GM18498 (cell line): ENCODE results near the gene KCTD5.
"Not testable (repeated sequence)": the region's sequence is repeated elsewhere in the genome, so short reads cannot be mapped to it uniquely, and the experiment has no call there.

ENCODE experiments used
- ATAC-seq: cut with Tn5 transposase; IDR thresholded peaks from one replicate; pipeline ENCODE4 v1.9.1; 2021; ENCODE audit warnings: mild to moderate bottlenecking, moderate library complexity; ENCODE audit not compliant: unreplicated experiment

Gene KCTD5, protein sequence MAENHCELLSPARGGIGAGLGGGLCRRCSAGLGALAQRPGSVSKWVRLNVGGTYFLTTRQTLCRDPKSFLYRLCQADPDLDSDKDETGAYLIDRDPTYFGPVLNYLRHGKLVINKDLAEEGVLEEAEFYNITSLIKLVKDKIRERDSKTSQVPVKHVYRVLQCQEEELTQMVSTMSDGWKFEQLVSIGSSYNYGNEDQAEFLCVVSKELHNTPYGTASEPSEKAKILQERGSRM

DNA sequence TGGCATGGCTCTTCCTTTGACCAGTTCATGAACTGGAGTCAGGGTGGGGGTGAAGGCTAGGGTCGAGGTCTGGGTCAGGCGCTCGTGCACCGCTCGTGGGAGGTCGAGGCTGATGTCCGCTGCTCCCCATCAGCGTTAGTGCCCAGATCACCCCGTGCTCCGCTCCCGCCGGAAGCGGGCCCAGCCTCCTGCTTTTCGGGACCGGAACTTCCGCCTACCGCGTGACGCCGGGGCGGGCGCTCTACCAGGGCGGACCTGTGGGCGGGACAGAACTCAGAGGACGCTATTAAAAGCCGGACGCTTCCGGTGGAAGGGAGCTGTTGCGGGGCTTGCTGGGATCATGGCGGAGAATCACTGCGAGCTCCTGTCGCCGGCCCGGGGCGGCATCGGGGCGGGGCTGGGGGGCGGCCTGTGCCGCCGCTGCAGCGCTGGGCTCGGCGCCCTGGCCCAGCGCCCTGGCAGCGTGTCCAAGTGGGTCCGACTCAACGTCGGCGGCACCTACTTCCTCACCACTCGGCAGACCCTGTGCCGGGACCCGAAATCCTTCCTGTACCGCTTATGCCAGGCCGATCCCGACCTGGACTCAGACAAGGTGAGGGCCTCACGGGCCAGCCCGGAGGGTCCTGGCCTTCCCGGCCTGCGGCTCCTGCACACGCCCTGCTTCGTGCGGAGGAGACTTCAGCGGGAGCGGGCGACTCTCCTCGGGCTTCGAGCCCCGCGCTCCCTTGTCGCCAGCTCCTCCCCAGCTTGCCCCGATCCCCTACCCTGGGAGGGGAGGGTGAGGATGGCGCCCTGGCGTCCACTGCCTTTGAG lies at the start of gene KCTD5:
Gene KCTD5, plus strand, starts transcription at position 315 of the 813 bp plus-strand sequence. Its CDS starts 26 bp downstream, at position 341.
- peak; percentile 71 for ATAC-seq

DNA sequence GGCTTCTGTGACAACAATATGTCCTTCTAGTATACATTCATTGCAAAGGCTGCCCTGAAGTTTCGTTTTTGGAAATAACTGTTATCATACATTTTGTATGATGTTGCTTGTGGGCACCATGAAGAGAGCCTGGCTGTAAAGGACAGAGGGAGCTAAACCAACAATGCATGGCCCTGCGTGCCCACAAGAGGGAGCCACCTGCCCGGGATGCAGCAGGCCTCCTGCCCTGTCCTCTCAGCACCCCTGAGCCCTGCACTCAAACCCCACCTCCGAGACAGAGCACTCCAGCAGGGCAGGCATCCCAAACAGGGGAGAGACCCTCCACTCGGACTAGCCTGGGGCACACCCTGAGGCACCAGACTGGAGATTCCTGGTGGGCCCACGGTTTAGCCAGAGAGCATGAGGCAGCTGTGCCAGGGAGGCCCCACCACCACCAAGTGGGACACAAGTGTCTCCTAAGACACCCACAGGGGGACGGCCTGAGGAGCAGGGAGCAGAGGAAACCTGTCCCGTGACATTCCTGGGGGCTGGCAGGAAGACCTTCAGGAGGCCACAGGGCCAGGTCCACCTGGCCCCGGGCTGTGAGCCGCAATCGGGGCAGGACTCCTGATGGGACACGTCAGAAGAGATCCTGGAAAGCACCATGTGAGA lies 43.1 kb upstream of the KCTD5 start:
- not testable (repeated sequence) for ATAC-seq

DNA sequence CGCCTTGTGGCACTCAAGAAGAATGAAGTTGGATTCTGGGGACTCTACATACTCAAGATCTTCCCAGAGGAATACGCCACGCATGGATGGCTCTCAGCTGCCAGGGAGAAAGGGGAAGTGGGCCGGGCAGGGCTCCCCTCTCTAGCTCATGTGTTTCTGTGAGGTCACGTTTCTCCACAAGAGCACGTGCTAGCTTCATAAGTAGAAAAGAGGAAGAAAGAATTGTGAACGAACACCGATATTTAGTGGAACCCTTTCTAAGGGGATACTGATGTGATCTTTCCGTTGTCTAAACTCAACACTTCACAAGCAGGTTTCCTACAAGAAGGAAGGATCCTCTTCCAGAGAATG lies 42.6 kb upstream of the KCTD5 start:
- ATAC-seq: not testable (repeated sequence)

DNA sequence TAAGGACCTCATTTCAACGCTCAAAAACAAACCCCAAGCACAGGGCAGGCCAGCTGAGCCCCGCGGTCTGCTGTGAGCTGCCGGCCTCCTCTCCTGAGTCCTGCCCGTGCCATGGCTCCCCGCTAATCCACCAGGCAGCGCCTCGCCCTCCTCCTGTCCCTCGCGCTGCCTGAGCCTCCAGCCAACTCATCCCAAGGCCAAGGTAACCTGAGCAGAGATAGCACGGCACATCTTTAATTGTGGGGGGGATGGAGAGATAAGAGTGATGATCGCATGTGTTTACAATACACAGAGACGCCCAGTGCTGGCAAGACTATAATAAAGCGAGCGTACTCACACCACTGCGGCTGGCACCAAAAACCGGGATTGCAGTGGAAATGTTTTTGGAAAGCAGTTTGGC lies 39.8 kb upstream of the KCTD5 start:
- ATAC-seq: not testable (repeated sequence)

DNA sequence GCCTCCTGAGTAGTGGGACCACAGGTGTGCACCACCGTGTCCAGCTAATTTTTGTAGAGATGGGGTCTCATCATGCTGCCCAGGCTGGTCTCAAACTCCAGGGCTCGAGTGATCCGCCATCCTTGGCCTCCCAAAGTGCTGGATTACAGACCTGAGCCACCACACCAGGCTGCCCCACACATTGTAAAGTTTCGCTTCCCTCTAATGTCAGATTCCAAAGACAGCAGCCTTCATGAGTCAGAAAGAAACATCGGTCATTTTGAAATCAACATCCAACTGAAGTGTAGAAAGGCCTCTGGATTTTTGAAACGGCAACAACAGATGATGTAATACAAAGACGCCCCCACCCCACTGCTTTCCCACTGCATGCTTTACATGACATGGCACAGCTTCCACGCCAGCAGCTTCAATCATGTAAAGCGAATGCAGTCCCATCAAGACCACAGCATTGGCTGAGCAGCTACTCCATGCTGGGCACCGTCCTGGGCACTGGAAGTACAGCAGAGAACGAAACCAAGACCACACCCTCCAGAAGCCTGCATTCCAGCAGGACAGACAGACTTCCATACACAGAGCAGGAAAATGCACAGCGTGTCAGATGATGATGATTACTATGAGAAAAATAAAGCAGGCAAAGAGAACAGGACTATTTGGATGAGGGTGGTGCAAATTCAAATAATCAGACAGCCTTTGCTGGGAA lies 37.4 kb upstream of the KCTD5 start:
- not testable (repeated sequence) for ATAC-seq

DNA sequence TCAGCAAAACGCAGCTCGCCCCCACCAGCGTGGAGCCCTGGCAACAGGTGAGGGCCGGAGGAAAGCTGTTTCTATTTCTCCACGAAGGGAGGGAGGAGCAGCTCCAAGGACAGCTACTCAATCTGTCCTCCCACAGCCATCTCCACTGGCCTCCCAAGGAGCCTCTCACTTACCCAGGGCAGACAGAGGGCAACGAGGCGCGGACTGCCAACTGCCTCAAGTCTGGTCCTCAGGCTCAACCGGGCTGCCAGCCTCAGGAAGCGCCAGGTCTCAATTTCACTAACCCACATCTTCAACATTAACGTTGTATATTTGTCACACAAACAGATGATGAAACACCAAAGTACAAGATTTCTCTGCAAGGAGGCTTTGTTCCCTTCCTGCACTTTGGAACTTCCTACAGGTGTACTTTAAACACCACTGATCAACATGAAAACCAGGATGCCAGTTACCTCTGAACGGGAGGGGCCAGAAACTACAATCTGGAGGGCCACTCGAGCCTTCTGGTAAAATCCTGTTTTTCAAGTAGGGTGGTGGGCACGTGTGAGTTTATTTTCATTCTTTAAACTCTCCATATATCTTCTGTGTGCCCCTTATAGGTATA lies 31.0 kb upstream of the KCTD5 start:
- ATAC-seq: not testable (repeated sequence)

DNA sequence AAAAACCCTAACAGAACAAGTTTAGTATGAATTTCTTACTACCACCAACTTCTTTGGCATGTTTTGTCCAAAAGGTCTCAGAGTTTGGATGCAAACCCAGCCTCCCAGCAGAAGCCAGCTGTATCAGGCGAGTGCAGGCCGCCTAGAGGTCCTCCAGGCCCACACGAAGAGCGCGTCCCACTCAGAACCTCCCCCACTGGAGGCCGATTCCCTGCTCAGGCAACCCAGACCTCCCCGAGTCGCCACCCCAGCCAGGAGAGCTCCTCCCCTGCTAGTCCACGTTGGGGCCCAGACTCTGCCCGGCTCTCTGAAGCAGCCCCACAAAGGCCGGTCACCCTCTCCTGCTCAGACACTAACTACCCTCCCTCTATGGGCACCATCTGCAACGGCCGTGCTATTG lies 28.4 kb upstream of the KCTD5 start:
- not testable (repeated sequence) for ATAC-seq

DNA sequence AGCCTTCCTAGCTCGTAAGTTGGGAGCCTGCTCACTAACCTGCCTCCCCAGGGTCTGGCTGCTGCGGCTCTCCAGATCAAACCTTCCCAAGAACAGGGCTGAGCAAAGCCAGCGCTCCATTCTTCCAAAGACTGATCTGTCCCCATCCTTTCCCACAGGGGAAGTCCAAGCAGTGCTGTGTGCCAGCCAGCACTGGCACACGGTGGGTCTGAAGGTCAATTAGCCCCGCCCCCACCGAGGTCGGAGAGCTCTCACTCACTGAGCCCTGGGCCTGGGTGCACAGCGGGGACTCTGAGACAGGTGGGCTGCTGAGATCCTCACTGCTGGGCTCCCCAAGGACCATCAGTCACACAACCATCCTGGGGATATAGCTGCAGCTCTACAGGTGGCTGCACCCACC lies 27.4 kb upstream of the KCTD5 start:
- ATAC-seq: not testable (repeated sequence)

DNA sequence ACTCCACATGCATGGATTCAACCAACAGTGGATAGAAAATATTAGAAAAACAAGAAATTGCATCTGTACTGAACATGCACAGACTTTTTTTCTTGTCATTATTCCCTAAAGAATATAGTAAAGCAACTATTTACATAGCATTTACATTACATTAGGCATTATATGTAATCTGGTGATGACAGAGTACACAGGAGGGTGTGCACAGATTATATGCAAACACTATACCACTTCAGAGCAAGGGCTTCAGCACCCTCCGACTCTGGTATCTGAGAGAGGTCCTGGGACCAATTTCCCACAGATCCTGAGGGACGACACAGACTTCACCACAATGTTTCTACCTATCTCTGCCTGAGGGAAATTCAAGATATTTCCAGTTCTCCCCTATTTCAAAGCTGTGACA lies 25.3 kb upstream of the KCTD5 start:
- ATAC-seq: no peak

DNA sequence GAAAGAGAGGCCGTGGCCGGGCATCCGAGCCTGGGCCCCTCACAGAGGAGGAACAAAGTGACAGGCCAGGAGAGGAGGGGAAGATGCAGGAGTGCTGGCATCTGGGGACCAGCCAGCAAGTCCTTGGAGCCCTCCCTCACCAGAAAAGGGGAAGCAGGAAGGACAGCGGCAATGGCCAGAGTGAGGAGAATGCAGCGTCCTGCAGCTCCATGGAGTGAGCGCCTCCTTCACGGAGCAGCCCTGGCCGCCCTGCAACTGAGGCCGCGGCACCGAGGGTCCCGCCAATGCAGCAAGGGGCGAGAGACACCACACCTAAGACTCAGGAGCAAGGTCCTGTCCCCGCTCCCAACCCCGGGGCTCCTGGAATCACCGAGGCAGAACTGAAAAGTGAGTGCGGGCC lies 24.5 kb upstream of the KCTD5 start:
- ATAC-seq: not testable (repeated sequence)

DNA sequence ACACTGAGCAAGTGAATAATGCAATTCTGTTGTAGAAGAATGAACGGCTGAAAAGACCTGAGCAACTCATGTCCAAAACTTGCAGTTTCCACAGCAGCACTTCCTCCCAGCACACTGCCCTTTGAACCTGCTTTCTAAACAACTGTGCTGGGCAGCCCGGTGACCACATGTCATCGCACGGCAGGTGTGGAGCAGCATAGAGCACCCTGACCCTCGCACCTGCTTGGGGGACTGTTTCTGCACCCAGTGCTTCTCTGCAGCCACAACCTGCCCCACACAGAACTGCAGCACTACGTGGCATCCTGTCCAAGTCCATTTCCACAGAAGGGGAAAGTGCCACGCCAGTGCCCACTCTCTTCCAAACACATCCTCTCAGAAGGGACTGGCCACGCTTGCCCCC lies 22.8 kb upstream of the KCTD5 start:
- ATAC-seq: not testable (repeated sequence)

DNA sequence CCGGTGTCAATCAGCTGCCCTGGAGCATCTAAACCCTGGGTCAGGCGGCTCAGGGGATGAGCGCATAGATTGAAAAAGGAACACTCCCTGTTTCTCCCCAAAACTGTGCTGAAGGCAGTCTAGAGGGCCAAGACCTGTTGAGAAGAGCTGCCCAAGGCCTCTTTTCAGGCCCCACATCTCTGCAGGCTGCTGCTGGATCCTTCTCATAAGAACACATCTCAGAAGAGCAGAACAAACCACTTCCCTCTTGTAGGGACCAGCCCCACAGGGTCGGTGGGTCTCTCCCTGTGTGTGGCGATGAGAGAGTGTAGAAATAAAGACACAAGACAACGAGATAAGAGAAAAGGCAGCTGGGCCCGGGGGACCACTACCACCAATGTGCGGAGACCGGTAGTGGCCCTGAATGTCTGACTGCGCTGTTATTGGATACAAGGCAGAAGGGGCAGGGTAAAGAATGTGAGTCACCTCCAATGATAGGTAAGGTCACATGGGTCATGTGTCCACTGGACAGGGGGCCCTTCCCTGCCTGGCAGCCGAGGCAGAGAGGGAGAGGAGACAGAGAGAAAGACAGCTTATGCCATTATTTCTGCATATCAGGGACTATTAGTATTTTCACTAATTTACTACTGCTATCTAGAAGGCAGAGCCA lies 22.2 kb upstream of the KCTD5 start:
- not testable (repeated sequence) for ATAC-seq

DNA sequence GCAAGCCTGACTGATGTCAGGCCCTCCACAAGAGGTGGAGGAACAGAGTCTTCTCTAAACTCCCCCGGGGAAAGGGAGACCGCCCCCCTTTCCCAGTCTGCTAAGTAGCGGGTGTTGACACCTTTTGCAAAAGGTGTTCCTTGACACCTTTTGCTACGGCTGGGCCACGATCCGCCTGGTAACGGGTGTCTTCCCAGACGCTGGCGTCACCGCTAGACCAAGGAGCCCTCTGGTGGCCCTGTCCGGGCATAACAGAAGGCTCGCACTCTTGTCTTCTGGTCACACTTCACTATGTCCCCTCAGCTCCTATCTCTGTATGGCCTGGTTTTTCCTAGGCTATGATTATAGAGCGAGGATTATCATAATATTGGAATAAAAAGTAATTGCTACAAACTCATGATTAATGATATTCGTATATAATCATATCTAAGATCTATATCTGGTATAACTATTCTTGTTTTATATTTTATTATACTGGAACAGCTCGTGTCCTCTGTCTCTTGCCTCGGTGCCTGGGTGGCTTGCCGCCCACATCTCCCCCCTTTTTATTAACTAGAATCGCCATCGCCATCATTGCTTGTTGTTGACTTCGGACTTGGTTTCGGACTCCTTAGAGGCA lies 21.5 kb upstream of the KCTD5 start:
- ATAC-seq: not testable (repeated sequence)

DNA sequence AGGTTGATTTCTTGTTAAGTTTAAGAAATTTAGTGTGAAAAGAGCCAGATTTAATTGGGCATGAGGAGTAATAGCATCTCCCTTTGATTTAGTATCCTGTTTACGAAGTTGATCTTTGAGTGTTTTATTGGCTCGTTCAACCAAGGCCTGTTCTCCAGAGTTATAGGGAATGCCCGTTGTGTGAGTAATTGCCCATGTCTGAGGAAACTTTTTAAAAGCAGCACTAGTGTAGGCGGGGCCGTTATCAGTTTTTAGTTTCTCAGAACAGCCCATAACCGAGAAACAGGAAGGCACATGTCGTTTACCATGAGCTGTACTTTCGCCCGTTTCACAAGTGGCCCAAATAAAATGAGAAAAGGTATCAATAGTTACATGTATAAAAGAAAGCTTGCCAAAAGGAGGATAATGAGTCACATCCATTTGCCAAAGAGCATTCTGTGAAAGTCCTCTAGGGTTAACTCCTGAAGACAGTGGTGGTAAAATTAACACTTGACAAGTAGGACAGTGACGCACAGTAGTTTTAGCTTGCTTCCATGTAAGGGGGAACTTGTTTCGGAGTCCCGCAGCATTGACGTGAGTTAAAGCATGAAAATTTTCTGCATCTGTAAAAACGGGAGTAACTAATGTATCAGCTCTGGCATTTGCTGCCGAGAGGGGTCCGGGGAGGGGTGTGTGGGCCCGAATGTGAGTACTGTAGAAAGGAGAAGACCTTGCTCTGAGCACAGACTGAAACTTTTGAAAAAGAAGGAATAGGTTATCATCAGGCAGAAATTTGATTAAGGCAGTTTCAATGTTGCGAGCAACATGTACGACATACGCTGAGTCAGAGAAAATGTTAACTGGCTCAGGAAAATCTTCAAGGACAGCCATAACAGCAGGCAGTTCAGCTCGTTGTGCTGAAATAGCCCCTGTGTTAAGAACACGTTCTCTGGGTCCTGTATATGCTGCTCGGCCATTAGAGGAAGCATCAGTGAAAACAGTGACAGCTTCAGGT lies 18.5 kb upstream of the KCTD5 start:
- ATAC-seq: no peak

DNA sequence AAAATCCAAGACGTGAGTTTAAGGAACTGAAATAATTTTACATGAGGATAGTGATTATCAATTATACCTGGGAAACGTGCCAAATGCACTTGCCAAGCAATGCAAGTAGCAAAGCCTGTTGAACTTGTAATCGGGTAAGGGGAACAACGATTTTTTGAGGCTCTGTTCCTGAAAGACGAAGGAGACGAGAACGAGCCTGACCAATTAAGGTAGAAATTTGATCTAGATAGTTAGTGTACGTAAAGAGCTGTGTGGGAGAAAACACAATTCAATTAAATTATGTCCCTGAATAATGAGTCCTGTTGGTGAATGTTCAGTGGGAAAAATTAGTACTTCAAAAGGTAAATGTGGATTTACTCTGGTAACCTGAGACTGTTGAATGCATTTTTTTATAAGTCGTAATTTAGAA lies 17.7 kb upstream of the KCTD5 start:
- ATAC-seq: no peak

DNA sequence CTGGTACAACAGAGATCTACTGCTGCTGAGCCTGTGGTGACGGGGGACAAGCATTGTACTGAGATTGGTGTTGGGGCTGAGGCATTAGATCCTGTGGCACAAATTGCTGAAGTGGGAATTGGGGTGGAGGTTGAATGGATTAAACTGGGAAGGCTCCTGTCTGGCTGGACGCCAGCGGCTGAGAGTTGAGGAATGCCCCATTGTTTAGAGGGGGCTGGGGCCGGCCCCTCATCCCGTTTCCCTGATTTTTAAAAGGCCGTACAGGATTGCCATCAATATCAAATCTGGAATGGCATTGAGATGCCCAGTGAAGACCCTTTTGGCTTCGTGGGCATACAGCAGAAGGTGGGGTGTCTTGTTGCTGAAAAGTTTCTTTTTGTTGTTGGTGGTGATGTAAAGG lies 15.7 kb upstream of the KCTD5 start:
- ATAC-seq: not testable (repeated sequence)

DNA sequence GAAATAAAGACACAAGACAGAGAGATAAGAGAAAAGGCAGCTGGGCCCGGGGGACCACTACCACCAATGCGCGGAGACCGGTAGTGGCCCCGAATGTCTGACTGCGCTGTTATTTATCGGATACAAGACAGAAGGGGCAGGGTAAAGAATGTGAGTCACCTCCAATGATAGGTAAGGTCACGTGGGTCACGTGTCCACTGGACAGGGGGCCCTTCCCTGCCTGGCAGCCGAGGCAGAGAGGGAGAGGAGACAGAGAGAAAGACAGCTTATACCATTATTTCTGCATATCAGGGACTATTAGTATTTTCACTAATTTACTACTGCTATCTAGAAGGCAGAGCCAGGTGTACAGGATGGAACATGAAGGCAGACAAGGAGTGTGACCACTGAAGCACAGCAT lies 12.7 kb upstream of the KCTD5 start:
- ATAC-seq: not testable (repeated sequence)

DNA sequence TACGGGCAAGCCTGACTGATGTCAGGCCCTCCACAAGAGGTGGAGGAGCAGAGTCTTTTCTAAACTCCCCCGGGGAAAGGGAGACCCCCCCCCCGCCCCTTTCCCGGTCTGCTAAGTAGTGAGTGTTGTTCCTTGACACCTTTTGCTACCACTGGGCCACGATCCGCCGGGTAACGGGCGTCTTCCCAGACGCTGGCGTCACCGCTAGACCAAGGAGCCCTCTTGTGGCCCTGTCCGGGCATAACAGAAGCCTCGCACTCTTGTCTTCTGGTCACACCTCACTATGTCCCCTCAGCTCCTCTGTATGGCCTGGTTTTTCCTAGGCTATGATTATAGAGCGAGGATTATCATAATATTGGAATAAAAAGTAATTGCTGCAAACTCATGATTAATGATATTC lies 12.3 kb upstream of the KCTD5 start:
- not testable (repeated sequence) for ATAC-seq

DNA sequence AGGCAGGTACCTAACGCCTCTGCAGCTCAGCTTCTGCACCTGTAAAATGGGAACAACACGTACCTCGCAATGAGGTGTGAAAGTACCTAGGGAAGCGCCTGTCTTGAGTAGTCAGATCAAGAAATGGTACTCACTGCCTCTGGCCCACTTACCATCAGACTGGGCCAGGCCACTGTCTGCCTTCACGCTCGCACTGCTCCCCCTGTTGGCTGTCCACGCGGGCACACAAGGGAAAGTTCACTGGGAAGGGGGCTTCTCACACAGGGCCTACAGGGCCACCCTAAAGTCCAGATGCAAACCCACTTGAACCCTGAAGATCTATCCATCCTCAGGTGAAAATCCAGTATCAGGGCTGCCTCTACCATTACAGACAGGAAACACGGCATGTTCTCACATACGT lies 11.1 kb upstream of the KCTD5 start:
- not testable (repeated sequence) for ATAC-seq
